MCF 10A (cell line): ENCODE measurements around the gene NUBPL. TPM values are rescaled to one million over a fixed set of nuclear protein-coding genes. Genes with fewer than 3 reads are reported as not detected.
A peak's percentile ranks its signal among the peaks of the same experiment; 100 is the strongest.

Experiments used
- BruUV-seq: library from RNA; stranded (reverse); fragments of 400-500 nt; replicated peaks from 2 replicates; lab custom pipeline; 2021; lab: Mats Ljungman, UMichigan
- CTCF ChIA-PET: fragments of 300-600 bp; sonication (Branson Sonifier 250); formaldehyde crosslinking; extraction: SDS; loops from one replicate; lab custom pipeline; 2021; ENCODE audit warnings: antibody characterized with exemption, inconsistent platforms; lab: Yijun Ruan, JAX
- POLR2A ChIA-PET: fragments of 300-600, 350-650 bp; sonication (Branson Sonifier 250); formaldehyde crosslinking; extraction: SDS; loops from one replicate; lab custom pipeline; 2020; ENCODE audit warnings: antibody characterized with exemption, inconsistent platforms; lab: Yijun Ruan, JAX
- DNase-seq: peaks from one replicate; pipeline ENCODE4 v3.0.0-alpha.2; 2018; ENCODE audit not compliant: unreplicated experiment
- H3K27ac Mint-ChIP-seq: one replicate; pipeline ENCODE4 v1.8.0; 2022; ENCODE audit warnings: mild to moderate bottlenecking, low read depth, mixed read lengths; ENCODE audit not compliant: unreplicated experiment
- H3K27me3 Mint-ChIP-seq: one replicate; pipeline ENCODE4 v1.8.0; 2022; ENCODE audit warnings: mixed read lengths; ENCODE audit not compliant: insufficient read depth, unreplicated experiment
- H3K36me3 Mint-ChIP-seq: one replicate; pipeline ENCODE4 v1.8.0; 2022; ENCODE audit warnings: mild to moderate bottlenecking, moderate library complexity, mixed read lengths; ENCODE audit not compliant: insufficient read depth, unreplicated experiment
- H3K4me1 Mint-ChIP-seq: one replicate; pipeline ENCODE4 v1.8.0; 2022; ENCODE audit warnings: mixed read lengths; ENCODE audit not compliant: insufficient read depth, unreplicated experiment
- H3K4me3 Mint-ChIP-seq: one replicate; pipeline ENCODE4 v1.8.0; 2022; ENCODE audit warnings: mild to moderate bottlenecking, moderate library complexity, mixed read lengths; ENCODE audit not compliant: unreplicated experiment
- H3K9me3 Mint-ChIP-seq: one replicate; pipeline ENCODE4 v1.8.0; 2022; ENCODE audit warnings: mixed read lengths; ENCODE audit not compliant: unreplicated experiment
- CTCF ChIP-seq: fragments of 200-600 bp; IDR thresholded peaks from one replicate; pipeline ENCODE4 v1.8.0; 2022; ENCODE audit warnings: antibody characterized with exemption, mild to moderate bottlenecking; ENCODE audit not compliant: unreplicated experiment
- intact Hi-C: fragments of 100-400 bp; cut with micrococcal nuclease; formaldehyde crosslinking; loops from 2 replicates; pipeline ENCODE4 v1.14.1; 2022
- total RNA-seq: library from RNA; stranded (reverse); gene quantifications from 2 replicates; pipeline ENCODE4 v1.2.3, GENCODE V29; 2022

The NUBPL gene
- total RNA-seq, 1 experiment from 2014 or later: 12.3 TPM

GRCh38 chr14:31881531-31882310 is 320.5 kb downstream of the NUBPL start:
- DNase-seq: no peak
- no peak for TF ChIP-seq CTCF
- no peaks in the 10 kb centered on the region for H3K9me3 Mint-ChIP-seq
- no peaks in the 10 kb centered on the region for H3K27me3 Mint-ChIP-seq
- H3K36me3 Mint-ChIP-seq: no peaks in the 10 kb centered on the region
- POLR2A ChIA-PET: no interaction called here
- CTCF ChIA-PET: interaction anchor here (0.7 to 1.4 kb wide), 2 partner anchors 326 to 371 kb away, joined by 3 read pairs; no protein-coding TSS in a partner anchor
- H3K4me1 Mint-ChIP-seq: peaks cover 20% of the 10 kb centered on the region
- no peak overlapping the region for H3K27ac Mint-ChIP-seq
- BruUV-seq: no TSS peak
- intact Hi-C loops: no loop called here
- H3K4me3 Mint-ChIP-seq: no peak overlapping the region

- CTCF ChIA-PET: interaction anchor here (1.1 kb wide), 2 partner anchors 43 to 367 kb away, joined by 3 to 5 read pairs; no protein-coding TSS in a partner anchor
- no TSS peak for BruUV-seq
- no peak overlapping the region for H3K27ac Mint-ChIP-seq
- intact Hi-C loops: loop anchor here (1.0 kb wide), 1 partner anchor 18 kb away; no protein-coding TSS in a partner anchor
- DNase-seq: no peak
- H3K36me3 Mint-ChIP-seq: no peaks in the 10 kb centered on the region
- no peak for TF ChIP-seq CTCF
- no peaks in the 10 kb centered on the region for H3K9me3 Mint-ChIP-seq
- POLR2A ChIA-PET: interaction anchor here (0.6 kb wide), 1 partner anchor 184 kb away, joined by 3 read pairs; no protein-coding TSS in a partner anchor
- H3K4me1 Mint-ChIP-seq: peaks cover 20% of the 10 kb centered on the region
- H3K4me3 Mint-ChIP-seq: no peak overlapping the region
- no peaks in the 10 kb centered on the region for H3K27me3 Mint-ChIP-seq
Measured at GRCh38 chr14:31884238-31884637, 323.0 kb downstream of the NUBPL start.

- no TSS peak for BruUV-seq
- no peak overlapping the region for H3K4me3 Mint-ChIP-seq
- ChIA-PET CTCF (interaction anchor here (0.6 to 1.1 kb wide), 3 partner anchors 19 to 366 kb away, joined by 3 to 5 read pairs (median 3); no protein-coding TSS in a partner anchor), POLR2A (interaction anchor here (0.6 kb wide), 1 partner anchor 183 kb away, joined by 3 read pairs; no protein-coding TSS in a partner anchor)
- H3K9me3 Mint-ChIP-seq: no peaks in the 10 kb centered on the region
- intact Hi-C loops: loop anchor here (1.0 kb wide), 1 partner anchor 17 kb away; no protein-coding TSS in a partner anchor
- no peak overlapping the region for H3K27ac Mint-ChIP-seq
- H3K27me3 Mint-ChIP-seq: no peaks in the 10 kb centered on the region
- peaks cover 20% of the 10 kb centered on the region for H3K4me1 Mint-ChIP-seq
- no peaks in the 10 kb centered on the region for H3K36me3 Mint-ChIP-seq
- no peak for TF ChIP-seq CTCF
- DNase-seq: peak; percentile 45
Measured at GRCh38 chr14:31884776-31885379, 323.7 kb downstream of the NUBPL start.
